NB4 (cell line): ENCODE measurements around the gene HSPA1L.

ENCODE experiments used
- POLR2A ChIP-seq: IDR thresholded peaks from 2 replicates; pipeline ENCODE4 v1.6.1; 2011; ENCODE audit warnings: mild to moderate bottlenecking; ENCODE audit not compliant: insufficient read length; ENCODE audit errors: extremely low read depth
- TF ChIP-seq, protein P1 (sequence below): IDR thresholded peaks from 2 replicates; pipeline ENCODE4 v1.6.1; 2011; ENCODE audit warnings: low read depth, low read length
- TF ChIP-seq, protein P2 (sequence below): IDR thresholded peaks from one replicate; pipeline ENCODE4 v1.5.1; 2012; ENCODE audit warnings: low read depth, low read length

DNA sequence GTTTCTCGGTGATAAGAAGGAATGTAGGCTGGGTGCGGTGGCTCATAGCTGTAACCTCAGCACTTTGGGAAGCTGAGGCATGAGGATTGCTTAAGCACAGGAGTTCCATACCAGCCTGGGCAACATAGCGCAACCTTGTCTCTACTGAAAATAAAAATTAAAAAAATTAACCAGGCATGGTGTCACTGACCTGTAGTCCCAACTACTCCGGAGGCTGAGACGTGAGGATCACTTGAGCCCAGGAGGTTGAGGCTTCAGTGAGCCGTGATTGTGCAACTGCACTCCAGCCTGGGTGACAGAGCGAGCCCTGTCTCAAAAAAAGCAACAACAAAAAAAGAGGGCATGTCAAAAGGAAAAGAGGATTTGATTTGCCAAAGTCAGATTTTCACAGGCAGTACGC, 43.6 kb upstream of the HSPA1L start:
- TF ChIP-seq, protein P1, sequence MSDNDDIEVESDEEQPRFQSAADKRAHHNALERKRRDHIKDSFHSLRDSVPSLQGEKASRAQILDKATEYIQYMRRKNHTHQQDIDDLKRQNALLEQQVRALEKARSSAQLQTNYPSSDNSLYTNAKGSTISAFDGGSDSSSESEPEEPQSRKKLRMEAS = no peak
- TF ChIP-seq, protein P2, sequence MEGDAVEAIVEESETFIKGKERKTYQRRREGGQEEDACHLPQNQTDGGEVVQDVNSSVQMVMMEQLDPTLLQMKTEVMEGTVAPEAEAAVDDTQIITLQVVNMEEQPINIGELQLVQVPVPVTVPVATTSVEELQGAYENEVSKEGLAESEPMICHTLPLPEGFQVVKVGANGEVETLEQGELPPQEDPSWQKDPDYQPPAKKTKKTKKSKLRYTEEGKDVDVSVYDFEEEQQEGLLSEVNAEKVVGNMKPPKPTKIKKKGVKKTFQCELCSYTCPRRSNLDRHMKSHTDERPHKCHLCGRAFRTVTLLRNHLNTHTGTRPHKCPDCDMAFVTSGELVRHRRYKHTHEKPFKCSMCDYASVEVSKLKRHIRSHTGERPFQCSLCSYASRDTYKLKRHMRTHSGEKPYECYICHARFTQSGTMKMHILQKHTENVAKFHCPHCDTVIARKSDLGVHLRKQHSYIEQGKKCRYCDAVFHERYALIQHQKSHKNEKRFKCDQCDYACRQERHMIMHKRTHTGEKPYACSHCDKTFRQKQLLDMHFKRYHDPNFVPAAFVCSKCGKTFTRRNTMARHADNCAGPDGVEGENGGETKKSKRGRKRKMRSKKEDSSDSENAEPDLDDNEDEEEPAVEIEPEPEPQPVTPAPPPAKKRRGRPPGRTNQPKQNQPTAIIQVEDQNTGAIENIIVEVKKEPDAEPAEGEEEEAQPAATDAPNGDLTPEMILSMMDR = no peak
- TF ChIP-seq POLR2A = no peak
